Measurements from ENCODE around the gene PTDSS2. TPM values are rescaled to one million over a fixed set of nuclear protein-coding genes. Genes with fewer than 3 reads are reported as not detected.

The PTDSS2 gene
- total RNA-seq, 1 donor from 2014 or later: 31.8 TPM

DNA sequence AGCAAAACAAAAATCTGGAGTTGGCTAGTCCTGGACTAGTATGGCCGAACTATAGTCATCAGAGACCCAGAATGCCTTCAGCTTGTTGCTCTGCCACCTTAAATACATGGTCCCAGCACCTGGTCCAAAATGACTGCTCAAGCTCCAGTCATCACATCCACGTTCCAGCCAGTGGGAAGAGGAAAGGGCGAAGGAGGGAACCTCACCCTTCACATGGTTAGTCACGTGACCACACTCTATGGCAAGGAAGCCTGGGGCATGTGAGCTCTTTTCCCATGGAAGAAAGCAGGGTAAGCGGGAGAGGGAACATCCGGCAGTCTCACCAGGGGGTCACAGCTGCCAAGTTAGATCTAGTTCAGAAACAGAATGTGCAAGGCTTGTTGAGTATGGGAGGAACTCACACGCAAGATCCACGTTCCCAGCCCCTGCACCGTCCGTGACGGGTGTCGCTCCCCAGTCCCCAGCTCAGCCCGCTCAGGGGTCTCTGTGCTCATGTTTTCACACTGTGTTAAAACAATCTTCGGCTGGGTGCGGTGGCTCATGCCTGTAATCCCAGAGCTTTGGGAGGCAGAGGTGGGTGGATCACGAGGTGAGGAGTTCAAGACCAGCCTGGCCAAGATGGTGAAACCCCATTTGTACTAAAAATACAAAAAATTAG, 6.4 kb upstream of the PTDSS2 start:
- intact Hi-C loops (cut with micrococcal nuclease): no loop called here
- ATAC-seq (no peak), DNase-seq (peak; percentile 9)

DNA sequence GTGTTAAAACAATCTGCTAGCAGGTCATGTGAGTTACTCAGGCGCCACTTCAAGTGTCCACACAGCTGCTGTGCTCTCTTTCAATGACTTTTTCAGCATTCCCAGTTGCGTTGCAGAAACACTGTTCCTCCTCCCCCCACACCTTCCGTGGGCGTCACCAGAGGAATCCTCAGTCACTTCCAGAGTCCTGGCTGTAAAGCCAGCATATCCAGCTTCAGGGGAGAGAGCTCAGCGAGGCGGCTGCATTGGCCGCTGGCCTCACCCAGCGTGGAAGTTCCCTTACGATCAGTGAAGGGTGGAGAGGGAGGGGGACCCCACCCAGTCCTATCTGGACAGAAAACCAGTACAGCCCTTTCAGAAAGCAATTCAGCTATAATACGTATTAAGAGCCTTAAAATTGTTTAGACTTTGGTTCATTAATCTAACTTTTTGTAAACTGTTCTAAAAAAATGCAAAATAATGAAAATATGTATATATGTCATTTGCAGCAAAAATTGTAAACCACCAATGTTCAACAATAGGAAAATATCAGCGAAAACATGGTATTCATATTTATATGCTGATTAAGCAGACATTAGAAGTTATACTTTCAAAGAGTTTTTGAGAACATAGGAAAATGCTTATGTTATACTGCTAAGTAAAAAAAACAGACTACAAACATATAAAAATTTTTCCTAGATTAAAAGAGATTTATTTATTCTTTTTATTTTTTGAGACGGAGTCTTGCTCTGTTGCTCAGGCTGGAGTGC, 5.5 kb upstream of the PTDSS2 start:
- no peak for ATAC-seq
- intact Hi-C loops (cut with micrococcal nuclease): no loop called here
- DNase-seq: peak; percentile 40

DNA sequence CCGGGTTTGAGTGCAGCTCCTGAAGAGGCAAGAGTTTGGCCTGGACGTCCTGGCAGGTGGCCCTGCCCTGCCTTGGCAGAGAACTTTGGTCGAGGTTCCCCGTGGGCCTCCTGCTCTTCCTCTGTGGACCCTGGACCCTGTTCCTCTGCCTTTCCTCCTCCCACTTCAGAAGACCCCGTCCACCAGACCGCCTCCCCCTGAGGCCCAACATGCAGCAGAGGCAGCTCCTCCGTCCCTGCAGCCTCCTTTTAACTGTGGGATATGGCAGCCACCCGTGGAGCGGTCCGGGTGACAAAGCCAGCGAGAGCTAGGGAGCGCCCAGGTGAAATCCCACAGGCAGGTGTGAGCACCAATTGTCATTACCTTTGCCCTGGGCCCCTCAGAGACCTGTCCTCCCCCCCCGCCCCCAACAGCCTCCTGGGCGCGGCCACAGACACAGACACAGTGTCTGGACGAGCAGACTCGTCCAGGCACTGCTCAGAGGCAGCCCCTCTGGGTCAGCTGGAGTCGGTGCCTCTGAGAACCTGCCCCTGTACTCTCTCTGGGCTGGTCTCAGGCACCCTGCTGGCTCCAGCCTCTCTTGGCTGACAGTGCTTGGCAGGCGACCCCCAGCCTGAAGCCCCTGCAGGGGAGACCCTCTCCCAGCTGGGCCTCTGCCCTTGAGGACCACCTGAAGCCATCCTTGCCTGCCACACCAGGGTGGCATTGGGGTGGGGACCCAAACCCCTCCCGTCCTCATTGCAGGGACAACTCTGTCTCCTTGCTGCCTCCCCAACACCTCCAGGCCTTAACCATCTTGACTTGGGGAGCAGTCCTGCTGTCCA, 4.1 kb upstream of the PTDSS2 start:
- intact Hi-C loops (cut with micrococcal nuclease): no loop called here
- DNase-seq (peak; percentile 28), ATAC-seq (no peak)

DNA sequence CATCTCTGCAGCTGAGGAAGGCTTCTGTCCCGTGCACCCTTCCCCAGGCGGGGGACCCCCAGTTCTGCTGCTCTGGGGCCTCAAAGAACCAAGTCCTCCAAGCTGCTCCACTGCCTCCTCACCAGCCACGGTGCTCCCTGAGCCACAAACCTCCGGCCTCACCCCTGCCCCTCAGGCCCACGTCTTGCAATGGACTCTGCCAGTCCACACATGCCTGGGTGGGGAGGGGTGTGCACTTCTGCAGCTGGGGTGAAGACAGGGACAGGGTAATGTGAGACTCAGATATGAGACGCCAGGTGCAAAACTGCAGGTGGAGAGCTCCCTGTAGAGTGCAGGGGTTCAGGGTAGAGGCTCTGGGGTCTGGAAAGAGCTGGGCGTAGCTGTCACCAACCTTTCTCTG, 3.2 kb upstream of the PTDSS2 start:
- DNase-seq: peak; percentile 21
- intact Hi-C loops (cut with micrococcal nuclease): no loop called here
- ATAC-seq: no peak

DNA sequence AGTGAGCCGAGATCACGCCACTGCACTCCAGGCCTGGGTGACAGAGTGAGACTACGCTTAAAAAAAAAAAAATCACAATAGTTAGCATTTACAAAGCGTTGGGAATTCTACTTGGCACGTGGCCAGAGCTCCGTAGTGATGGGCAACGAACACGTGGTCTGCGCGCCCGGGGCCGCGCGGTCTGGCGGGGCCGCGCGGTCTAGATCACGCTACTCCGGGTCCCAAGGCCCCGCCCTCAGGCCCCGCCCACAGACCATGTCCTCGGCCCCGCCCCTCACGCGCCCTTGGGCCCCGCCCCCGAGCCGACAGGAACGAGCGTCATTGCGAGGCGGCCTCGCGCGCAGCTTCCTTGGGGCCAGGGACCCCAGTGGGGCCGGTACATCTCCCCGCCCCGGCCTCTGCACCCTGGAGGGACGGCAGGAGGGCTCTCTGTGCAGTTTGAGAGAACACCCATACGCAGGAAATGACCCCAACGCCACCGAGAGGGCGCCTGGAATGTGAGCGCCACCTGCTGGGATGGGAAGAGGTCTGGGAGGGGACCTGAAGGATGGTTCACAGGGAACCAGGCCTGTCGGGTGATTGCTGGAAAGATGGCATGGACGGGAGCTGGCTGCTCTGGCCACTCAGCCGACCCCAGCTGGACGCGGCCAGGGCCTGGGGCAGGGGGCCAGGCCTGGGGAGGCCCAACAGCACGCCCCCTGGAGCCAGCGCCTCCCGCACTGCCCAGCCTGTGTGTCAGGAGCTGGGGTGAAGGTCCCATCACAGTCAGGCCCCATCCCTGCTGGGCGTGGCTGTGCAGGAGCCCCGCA, 2.0 kb upstream of the PTDSS2 start:
- peak; percentile 98 for DNase-seq
- intact Hi-C loops (cut with micrococcal nuclease): no loop called here
- ATAC-seq: peak; percentile 85

DNA sequence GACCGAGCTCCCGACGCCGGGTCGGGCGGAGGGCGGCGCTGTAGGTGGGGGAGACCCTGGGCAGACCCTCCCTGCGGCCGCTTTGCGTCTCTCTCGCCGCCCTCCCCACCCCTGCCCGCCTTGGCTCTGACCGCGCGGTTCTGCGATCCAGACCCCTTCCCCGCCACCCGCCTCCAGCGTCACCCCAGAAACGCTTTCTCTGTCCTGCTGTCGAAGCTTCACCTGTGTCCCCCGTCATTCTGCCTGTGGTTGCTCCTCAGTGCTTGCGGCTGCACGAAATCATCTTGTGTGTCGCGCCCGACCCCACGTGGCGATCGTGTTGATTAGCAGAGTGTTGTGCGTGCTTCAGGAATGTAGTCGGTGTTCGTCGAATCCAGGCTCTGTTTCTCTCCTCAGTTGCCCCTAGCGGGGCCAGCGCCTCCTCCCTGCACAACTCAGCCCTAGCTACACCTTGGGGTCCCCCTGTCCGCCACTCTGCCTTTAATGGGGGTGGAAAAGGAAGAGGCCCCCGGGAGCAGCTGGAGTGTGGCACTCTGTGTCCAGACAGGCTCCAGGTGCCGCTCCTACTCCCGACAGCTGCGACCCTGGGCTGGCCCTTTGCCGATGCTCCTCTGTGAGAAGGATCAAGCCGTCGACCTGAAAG, 851 bp downstream of the PTDSS2 start:
- DNase-seq (peak; percentile 68), ATAC-seq (peak; percentile 0)
- intact Hi-C loops (cut with micrococcal nuclease): no loop called here

DNA sequence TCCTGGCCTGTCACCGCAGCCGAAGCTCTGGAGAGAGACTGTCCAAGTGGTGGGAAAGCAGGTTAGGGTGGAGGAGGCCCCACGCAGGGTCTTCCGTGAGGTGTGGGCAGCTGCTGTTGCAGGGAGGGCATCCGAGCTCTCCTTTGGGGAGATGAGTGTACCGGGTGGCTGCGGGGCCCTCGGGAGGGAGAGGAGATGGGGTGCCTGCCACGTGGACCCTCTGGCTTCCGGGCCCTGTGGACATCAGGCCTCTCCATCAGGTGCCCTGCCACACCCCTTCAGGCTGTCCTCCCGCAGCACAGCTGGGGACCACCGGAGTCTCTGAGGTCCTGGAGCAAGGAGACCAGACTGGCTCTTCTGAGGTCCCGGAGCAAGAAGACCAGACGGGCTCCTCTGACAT, 1.7 kb downstream of the PTDSS2 start:
- intact Hi-C loops (cut with micrococcal nuclease): no loop called here
- DNase-seq: no peak
- ATAC-seq: no peak

DNA sequence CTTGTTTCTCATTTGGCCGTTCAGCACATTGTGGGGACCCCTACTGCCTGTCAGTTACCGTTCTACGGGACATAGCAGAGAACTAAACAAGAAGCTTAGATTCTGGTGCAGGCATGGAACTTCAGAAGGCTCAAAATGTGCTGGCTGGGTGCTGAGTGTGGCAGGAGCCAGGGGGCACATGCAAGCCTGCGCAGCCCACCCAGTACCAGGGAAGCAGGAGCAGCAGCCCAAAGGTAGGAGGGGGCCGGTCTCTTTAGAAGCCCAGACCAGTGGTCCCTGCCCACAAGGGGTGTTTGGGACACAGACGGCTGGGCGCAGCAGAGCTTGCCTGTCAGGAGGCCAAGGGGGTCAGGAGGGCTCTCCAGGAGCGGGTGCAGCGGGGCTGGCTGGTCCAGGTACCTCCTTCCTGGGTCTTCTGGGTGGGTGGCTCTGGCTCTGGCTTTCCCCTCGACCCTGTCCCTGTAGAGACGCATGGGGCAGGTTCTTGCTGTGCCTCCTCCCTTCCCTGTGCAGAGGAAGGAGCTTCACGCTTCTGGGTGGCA, 2.2 kb downstream of the PTDSS2 start:
- DNase-seq: no peak
- no peak for ATAC-seq
- intact Hi-C loops (cut with micrococcal nuclease): no loop called here

DNA sequence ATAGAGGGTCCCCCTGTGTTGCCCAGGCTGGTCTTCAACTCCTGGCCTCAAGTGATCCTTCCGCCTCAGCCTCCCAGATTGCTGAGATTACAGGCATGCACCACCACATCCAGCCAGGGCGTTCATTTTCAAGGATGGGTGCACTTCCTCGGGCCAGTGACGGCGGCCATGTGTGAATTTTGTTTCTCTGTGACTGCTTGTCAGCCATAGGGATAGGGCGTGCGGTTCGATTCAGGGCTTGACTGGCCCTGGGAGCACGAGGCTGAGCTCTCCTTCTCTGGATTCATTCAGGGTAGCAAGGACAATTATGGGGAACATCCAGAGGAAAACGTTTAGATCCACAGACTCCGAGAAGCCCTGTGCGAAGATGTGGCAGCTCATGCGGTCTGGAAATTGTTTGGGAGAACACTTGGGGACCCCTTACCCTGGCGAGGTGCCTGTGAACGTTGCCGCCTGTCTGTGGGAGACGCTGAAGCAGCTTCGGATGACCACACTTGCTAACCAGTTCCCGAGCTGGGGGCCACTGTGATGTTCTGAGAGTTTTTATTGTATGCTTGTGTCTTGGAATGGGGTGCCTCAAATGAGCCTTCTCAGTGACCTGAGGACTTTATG, 2.9 kb downstream of the PTDSS2 start:
- ATAC-seq: no peak
- intact Hi-C loops (cut with micrococcal nuclease): no loop called here
- no peak for DNase-seq

DNA sequence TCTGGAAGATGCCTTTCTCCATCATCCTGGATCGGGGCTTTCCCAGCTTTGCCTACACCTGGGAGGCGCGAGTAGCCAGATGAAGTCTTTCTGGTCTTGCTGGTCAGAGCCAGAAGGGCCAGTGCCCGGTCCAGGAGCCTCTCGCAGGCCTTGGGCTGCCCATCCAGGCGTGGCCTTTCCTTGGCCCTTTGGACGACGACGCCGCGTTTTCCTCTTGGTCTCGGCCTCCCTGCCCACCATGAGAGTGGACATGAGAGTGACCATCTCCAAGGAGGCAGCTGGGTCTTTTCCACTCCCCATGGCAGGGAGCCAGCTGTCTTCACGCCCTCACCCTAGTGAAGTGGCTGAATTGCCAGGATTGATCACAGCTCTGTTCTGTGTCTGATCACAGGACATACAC, 3.5 kb downstream of the PTDSS2 start:
- intact Hi-C loops (cut with micrococcal nuclease): no loop called here
- ATAC-seq (no peak), DNase-seq (peak; percentile 47)

DNA sequence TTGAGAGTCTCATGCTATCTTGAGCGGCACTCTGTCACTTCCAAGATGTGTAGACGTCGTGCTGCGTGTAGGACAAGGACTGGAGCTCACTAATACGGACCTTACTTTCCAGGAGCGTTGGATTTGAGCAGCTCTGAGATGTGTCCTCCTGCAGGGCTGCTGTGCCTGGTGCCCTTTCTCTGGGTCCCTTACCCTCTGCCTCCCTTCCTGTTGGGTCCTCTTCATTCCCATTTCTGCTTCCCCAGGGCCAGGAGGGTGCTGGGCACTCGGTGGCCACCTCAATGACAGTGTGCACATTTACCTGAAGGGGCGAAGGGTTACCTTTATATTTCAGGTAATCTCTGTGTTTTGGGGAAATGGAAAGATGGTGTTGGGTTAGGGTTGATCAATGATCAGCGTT, 4.0 kb downstream of the PTDSS2 start:
- DNase-seq (peak; percentile 15), ATAC-seq (no peak)
- intact Hi-C loops (cut with micrococcal nuclease): no loop called here

DNA sequence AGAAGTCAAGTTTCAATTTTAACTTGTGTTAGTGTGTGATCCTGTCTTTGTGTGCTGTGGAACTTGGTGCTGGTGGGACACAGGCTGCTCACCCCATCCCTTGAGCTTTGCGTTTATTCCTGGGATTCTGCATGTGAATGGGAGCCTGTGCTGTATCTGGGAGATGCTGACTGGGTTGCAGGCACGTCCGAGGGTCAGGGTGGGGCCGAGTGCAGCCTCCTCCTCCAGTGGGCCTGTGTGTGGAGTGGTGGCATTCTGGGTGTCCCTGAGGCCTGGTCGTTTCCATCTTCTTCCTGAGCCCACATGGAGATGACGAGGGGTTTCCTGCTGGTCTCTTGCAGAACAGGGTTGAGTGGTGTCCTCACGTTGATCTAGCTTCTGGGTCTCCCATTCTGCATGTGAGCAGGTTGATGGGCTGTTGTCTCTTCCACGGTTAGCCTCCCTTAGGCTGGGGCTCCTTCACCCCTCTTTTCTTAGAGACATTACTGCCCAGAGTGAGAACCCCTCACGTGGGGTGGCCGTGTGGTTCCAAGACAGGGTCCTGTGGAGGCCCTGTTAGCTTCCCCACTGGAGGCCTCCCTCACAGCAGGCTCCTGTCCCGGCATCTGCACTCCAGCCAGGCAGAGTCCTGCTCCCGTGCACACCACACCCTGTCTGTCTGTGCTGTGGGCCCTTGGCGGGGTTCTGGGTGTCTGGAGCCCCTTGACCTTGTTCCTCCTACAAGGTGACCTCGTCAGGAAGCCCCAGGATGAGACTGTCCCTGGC, 4.9 kb downstream of the PTDSS2 start:
- DNase-seq (peak; percentile 28), ATAC-seq (peak; percentile 10)
- intact Hi-C loops (cut with micrococcal nuclease): no loop called here

DNA sequence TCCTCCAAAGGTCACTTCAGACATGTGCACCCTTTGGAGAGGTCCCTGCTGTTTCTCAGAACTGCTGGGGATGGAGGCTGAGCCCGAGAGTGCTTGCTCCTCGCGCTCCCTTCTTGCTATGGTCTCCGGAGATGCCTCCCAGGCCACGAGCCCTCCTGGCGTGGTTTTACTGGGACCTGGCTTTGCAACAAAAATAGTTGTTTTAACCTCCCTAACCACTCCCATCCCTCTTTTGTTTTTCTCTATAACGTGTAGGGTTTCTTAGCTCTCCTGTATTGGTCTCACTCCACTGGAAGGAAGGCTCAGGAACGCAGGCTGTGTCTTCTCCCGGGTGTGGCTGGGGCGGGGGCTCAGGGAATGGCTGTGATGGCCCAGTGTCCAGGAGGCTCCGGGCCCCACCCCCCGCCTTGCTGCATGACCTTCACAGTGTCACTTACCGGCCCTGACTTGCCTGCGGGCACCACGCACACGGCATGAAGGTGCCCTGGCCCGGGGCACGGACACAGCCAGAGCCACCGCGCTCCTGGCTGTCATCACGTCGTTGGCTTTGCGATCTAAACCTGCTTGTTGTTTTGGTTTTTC, 5.6 kb downstream of the PTDSS2 start:
- intact Hi-C loops (cut with micrococcal nuclease): no loop called here
- ATAC-seq (peak; percentile 50), DNase-seq (peak; percentile 67)

DNA sequence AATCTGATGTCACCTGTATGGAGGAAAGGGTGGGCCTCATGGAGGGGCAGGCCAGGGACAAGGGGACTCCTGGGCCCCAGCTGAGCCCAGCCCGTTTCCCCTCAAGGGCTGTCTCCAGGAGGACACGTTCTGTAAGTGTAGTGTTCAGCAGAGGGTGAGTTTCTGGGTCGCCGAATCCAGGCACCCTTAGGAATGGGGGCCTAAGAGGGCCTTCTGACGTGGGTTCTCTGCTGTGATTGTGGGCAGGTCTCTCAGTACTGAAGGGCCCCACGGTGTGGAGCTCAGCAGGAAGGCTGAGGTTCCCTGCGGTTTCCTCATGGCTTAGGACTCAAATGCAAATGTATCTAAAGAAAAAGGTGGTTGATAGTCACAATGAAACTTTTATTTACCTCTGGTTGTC, 6.5 kb downstream of the PTDSS2 start:
- no peak for ATAC-seq
- intact Hi-C loops (cut with micrococcal nuclease): no loop called here
- peak; percentile 17 for DNase-seq

DNA sequence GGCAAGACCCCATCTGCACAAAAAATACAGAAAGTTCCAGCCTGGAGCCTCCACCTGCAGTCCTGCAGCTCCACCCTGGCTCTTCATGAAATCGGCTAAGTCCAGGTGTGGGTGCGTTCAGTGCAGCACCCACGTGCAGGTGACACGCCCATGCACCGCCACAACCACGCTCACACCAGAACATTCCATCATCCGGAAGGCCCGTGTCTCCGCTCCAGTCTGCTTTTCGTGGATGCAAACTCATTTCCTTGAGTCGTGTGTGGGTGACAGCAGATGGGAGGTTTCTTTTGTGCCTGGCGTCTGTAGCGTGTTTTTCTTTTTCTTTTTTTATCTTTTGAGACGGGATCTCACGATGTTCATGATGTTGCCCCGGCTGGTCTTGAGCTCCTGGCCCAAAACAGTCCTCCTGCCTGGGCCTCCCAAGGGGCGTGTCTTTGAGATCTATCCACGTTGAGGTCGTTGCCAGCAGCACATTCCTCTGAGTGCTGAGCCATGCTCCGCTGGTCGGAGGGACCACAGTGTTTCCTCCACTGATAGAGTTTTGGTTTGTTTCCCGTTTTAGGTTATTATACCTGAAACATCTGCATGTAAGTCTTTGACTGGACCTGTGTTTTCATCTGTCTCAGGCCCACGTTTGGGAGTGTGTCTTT, 7.2 kb downstream of the PTDSS2 start:
- intact Hi-C loops (cut with micrococcal nuclease): no loop called here
- ATAC-seq: no peak
- DNase-seq: peak; percentile 26

DNA sequence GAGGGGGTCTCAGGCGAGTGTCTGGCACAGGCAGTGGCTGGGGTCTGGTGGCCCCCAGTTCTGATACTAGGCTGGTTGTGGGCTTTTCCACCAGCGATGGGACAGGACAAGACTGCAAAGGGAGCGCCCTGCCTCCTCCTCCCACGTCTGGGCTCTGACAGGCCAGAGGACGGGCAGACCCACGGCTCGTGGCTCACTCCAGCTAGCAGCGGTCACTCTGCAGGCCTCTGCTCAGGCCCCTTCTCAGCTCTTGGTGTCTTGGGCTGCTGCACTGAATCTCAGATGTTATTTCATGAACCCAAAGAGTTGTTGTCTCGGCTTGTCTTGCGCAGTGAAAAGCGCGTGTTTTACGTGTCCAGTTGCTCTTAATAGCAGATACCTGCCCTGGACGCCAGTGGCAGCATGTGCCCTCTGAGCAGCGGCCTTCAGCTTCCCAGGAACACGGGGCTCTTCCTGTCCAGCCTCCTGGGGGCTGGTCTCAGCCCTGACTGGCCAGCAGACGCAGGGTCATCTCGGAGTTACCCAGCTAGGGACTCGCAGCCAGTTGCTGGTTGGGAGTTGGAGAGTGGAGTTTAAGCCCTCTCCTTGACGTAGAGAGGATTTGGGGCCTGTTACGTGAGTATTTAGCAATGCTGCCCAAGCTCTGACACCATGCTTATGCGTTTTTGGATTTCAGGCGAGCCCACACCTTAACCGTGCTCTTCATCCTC, 9.6 kb downstream of the PTDSS2 start:
- ATAC-seq (peak; percentile 5), DNase-seq (no peak)
- intact Hi-C loops (cut with micrococcal nuclease): no loop called here
